Keratinocyte (primary cell): ENCODE data around the gene TRIB2. TPM values are rescaled to one million over a fixed set of nuclear protein-coding genes. Genes with fewer than 3 reads are reported as not detected.

Experiments used
- DNase-seq: peaks from one replicate; pipeline ENCODE4 v3.0.0-alpha.2; 2011; ENCODE audit warnings: low read depth, missing footprints, low spot score
- FAIRE-seq: peaks from 2 replicates; lab custom pipeline; 2011; peaks lifted over from hg19 to GRCh38; lab: Jason Lieb, UNC
- H2AFZ ChIP-seq: 2 replicates; pipeline ENCODE4 v1.6.0; 2012; ENCODE audit warnings: low read length, control low read depth, inconsistent platforms; ENCODE audit not compliant: control insufficient read depth
- H3K27ac ChIP-seq: 2 replicates; pipeline ENCODE4 v1.5.1; 2011; ENCODE audit warnings: low read length; ENCODE audit not compliant: control insufficient read depth, insufficient read depth
- H3K27me3 ChIP-seq: 3 replicates; pipeline ENCODE4 v1.6.0; 2011; ENCODE audit warnings: low read length; ENCODE audit not compliant: control insufficient read depth, insufficient read depth; ENCODE audit errors: extremely low read depth
- H3K36me3 ChIP-seq, 2 experiments: 2 replicates in 1 of 2; 3 replicates in 1 of 2; pipeline ENCODE4 v1.5.1; 2011; ENCODE audit warnings: low read length in 2 of 2, mild to moderate bottlenecking in 1 of 2; ENCODE audit not compliant: control insufficient read depth in 2 of 2, insufficient read depth in 2 of 2; ENCODE audit errors: extremely low read depth in 1 of 2
- H3K4me1 ChIP-seq: 3 replicates; pipeline ENCODE4 v1.5.1; 2011; ENCODE audit warnings: low read length; ENCODE audit not compliant: control insufficient read depth, insufficient read depth; ENCODE audit errors: extremely low read depth
- H3K4me2 ChIP-seq: 3 replicates; pipeline ENCODE4 v1.6.0; 2011; ENCODE audit warnings: low read depth, low read length; ENCODE audit not compliant: control insufficient read depth, insufficient read depth; ENCODE audit errors: extremely low read depth
- H3K4me3 ChIP-seq, 3 experiments: fragments of 200-600 bp in 1 of 3; sonication (generic) in 1 of 3; 2 replicates in 2 of 3; 3 replicates in 1 of 3; pipeline ENCODE4 v1.5.1; 2011 to 2016; ENCODE audit warnings: low read length in 3 of 3, mild to moderate bottlenecking in 3 of 3, control low read depth in 2 of 3, inconsistent platforms in 1 of 3, low read depth in 1 of 3, mixed read lengths in 1 of 3, mixed run types in 1 of 3, moderate library complexity in 1 of 3; ENCODE audit not compliant: control insufficient read depth in 2 of 3, insufficient read depth in 2 of 3; ENCODE audit errors: extremely low read depth in 1 of 3
- H3K79me2 ChIP-seq: 2 replicates; pipeline ENCODE4 v1.6.0; 2012; ENCODE audit warnings: low read length; ENCODE audit not compliant: control insufficient read depth, insufficient read depth
- H3K9ac ChIP-seq: 3 replicates; pipeline ENCODE4 v1.6.0; 2011; ENCODE audit warnings: low read length; ENCODE audit not compliant: control insufficient read depth, insufficient read depth; ENCODE audit errors: extremely low read depth
- H3K9me1 ChIP-seq: 3 replicates; pipeline ENCODE4 v1.6.0; 2011; ENCODE audit warnings: low read length; ENCODE audit not compliant: control insufficient read depth, insufficient read depth; ENCODE audit errors: extremely low read depth
- H3K9me3 ChIP-seq: 2 replicates; pipeline ENCODE4 v1.5.1; 2012; ENCODE audit warnings: low read depth, low read length; ENCODE audit not compliant: control insufficient read depth
- H4K20me1 ChIP-seq: 3 replicates; pipeline ENCODE4 v1.6.0; 2011; ENCODE audit warnings: low read length; ENCODE audit not compliant: control insufficient read depth, insufficient read depth; ENCODE audit errors: extremely low read depth
- CTCF ChIP-seq, 3 experiments: IDR thresholded peaks in 1 of 3; conservative IDR thresholded peaks in 1 of 3; optimal IDR thresholded peaks in 1 of 3; 2 replicates in 2 of 3; 3 replicates in 1 of 3; pipeline versions ENCODE3 to v1.5.1; 2011; ENCODE audit warnings: low read length in 3 of 3, mild to moderate bottlenecking in 3 of 3, moderate library complexity in 2 of 3, control low read depth in 1 of 3, inconsistent platforms in 1 of 3; ENCODE audit not compliant: insufficient read depth in 2 of 3; ENCODE audit errors: extremely low read depth in 1 of 3
- EZH2 ChIP-seq: IDR thresholded peaks from one replicate; pipeline ENCODE4 v1.6.1; 2012; ENCODE audit warnings: inconsistent platforms, mild to moderate bottlenecking, low read length, moderate library complexity
- dilution Hi-C: fragments of 300-500 bp; cut with MboI; formaldehyde crosslinking; loops from one replicate; pipeline ENCODE4 v1.7.0; 2020; ENCODE audit warnings: low sequenced_read_pairs; ENCODE audit not compliant: extremely low pct_ligation_motif_present
- polyA plus RNA-seq, 5 experiments: library from polyadenylated mRNA; depleted of rRNA in 3 of 5; stranded (reverse) in 3 of 5; stranded (forward) in 1 of 5; unstranded in 1 of 5; fragments of >200 nt; gene quantifications; 1 replicate in 1 of 5; 2 replicates in 3 of 5; 3 replicates in 1 of 5; pipeline versions ENCODE4 v1.2.1 to v1.2.3, GENCODE V29; 2011 to 2012; ENCODE audit warnings: missing spikeins in 2 of 5, low read depth in 1 of 5, low replicate concordance in 1 of 5

The TRIB2 gene
- polyA plus RNA-seq, 1 donor (not counting 4 experiments of a cell fraction or from before 2014, with no cell fraction given), result 7.7 TPM

DNA sequence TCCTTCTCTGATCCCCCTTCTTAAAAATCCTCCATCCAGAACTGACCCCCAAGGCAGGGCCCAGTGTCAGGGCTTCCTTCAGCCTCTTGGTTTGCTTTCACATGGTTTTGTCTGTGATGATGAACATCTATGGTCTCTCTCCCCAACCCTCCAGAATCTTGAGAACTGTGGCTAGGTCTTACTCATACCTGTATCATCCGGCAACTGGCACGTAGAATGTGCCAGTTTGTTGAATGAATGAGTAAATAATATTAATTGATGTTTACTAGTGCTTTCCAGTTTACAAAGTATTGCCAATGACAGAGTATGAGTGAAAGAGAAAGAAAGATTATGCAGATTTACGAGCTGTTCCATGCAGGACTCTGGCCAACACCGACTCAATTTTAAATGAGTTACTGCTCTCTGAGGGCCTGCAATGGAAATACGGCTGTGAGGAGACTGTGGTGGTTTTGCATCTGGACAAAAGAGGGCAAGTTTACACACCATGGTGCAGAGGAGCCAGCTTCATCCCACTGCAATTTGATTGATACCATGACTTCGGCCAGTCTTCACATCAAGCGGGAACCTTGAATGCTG lies 29.9 kb upstream of the TRIB2 start:
- Histone ChIP-seq H3K36me3 (no peaks in the 10 kb centered on the region), H3K79me2 (no peaks in the 10 kb centered on the region), H3K9ac (no peak overlapping the region), H3K27ac (no peak overlapping the region), H3K9me3 (no peaks in the 10 kb centered on the region), H3K9me1 (no peaks in the 10 kb centered on the region), H2AFZ (no peak overlapping the region), H3K27me3 (no peaks in the 10 kb centered on the region), H3K4me2 (no peak overlapping the region), H3K4me3 (no peak overlapping the region), H3K4me1 (peaks cover 10% of the 10 kb centered on the region), H4K20me1 (no peaks in the 10 kb centered on the region)
- dilution Hi-C loops, result no loop called here
- TF ChIP-seq CTCF (optimal IDR thresholded peaks at IDR 0.05 in 1 of 3, IDR thresholded peaks at IDR 0.05 in 1 of 3, conservative IDR thresholded peaks at IDR 0.05 in 1 of 3; ENCODE audit: extremely low read depth in 1 of 3, insufficient read depth in 2 of 3, low read length in 3 of 3) (no peak), EZH2 (no peak)
- FAIRE-seq, result no peak
- DNase-seq, result no peak

GRCh38 chr2:12688091-12688490 lies 28.6 kb upstream of the TRIB2 start:
- Histone ChIP-seq H3K36me3 (no peaks in the 10 kb centered on the region), H3K27ac (no peak overlapping the region), H2AFZ (no peak overlapping the region), H3K9me3 (peaks cover 2% of the 10 kb centered on the region), H3K79me2 (no peaks in the 10 kb centered on the region), H4K20me1 (no peaks in the 10 kb centered on the region), H3K9ac (no peak overlapping the region), H3K9me1 (no peaks in the 10 kb centered on the region), H3K4me3 (no peak overlapping the region), H3K4me2 (no peak overlapping the region), H3K27me3 (no peaks in the 10 kb centered on the region), H3K4me1 (peaks cover 10% of the 10 kb centered on the region)
- DNase-seq (no peak), FAIRE-seq (no peak)
- TF ChIP-seq CTCF (optimal IDR thresholded peaks at IDR 0.05 in 1 of 3, IDR thresholded peaks at IDR 0.05 in 1 of 3, conservative IDR thresholded peaks at IDR 0.05 in 1 of 3; ENCODE audit: extremely low read depth in 1 of 3, insufficient read depth in 2 of 3, low read length in 3 of 3), result no peak
- no peak for TF ChIP-seq EZH2
- dilution Hi-C loops, result no loop called here
